IPS-15b (cell line): ENCODE results near the gene RSPH10B.
"Not testable (repeated sequence)": the region's sequence is repeated elsewhere in the genome, so short reads cannot be mapped to it uniquely, and the experiment has no call there.

Experiments used
- H3K27me3 ChIP-seq: one replicate; pipeline ENCODE4 v1.6.1; 2013; ENCODE audit warnings: low read length; ENCODE audit not compliant: control insufficient read depth, insufficient read depth
- H3K36me3 ChIP-seq: one replicate; pipeline ENCODE4 v1.6.1; 2013; ENCODE audit warnings: low read length; ENCODE audit not compliant: control insufficient read depth, insufficient read depth
- H3K4me1 ChIP-seq: one replicate; pipeline ENCODE4 v1.6.1; 2013; ENCODE audit warnings: mild to moderate bottlenecking, low read length; ENCODE audit not compliant: control insufficient read depth, insufficient read depth
- H3K4me3 ChIP-seq: one replicate; pipeline ENCODE4 v1.5.1; 2013; ENCODE audit warnings: low read depth, low read length
- H3K9ac ChIP-seq: one replicate; pipeline ENCODE4 v1.6.1; 2013; ENCODE audit warnings: low read depth, mild to moderate bottlenecking, low read length
- H3K9me3 ChIP-seq: one replicate; pipeline ENCODE4 v1.6.1; 2013; ENCODE audit warnings: mild to moderate bottlenecking, low read length; ENCODE audit not compliant: control insufficient read depth, insufficient read depth

The RSPH10B gene

GRCh38 chr7:5970347-5970911 lies at the start of gene RSPH10B:
RSPH10B (minus strand) TSS chr7:5970689; CDS start chr7:5967116, 3,573 bp downstream.
- H3K36me3 ChIP-seq, H3K4me3 ChIP-seq, H3K27me3 ChIP-seq: not testable (repeated sequence)

GRCh38 chr7:6016653-6016966 lies 46.1 kb upstream of the RSPH10B start:
- H3K36me3 ChIP-seq = peaks cover 35% of the 10 kb centered on the region

More at GRCh38 chr7:5970347-5970911, at the start of gene RSPH10B:
- not testable (repeated sequence) for H3K9me3 ChIP-seq, H3K4me1 ChIP-seq, H3K9ac ChIP-seq

GRCh38 chr7:6015917-6016652 lies 45.6 kb upstream of the RSPH10B start:
- Histone ChIP-seq H3K9me3 (no peaks in the 10 kb centered on the region), H3K36me3 (peaks cover 34% of the 10 kb centered on the region)

More at GRCh38 chr7:6016653-6016966, 46.1 kb upstream of the RSPH10B start:
- H3K4me1 ChIP-seq = no peaks in the 10 kb centered on the region
- no peak overlapping the region for H3K4me3 ChIP-seq
- H3K9ac ChIP-seq = no peak overlapping the region
- H3K27me3 ChIP-seq = no peaks in the 10 kb centered on the region
- H3K9me3 ChIP-seq = no peaks in the 10 kb centered on the region

DNA sequence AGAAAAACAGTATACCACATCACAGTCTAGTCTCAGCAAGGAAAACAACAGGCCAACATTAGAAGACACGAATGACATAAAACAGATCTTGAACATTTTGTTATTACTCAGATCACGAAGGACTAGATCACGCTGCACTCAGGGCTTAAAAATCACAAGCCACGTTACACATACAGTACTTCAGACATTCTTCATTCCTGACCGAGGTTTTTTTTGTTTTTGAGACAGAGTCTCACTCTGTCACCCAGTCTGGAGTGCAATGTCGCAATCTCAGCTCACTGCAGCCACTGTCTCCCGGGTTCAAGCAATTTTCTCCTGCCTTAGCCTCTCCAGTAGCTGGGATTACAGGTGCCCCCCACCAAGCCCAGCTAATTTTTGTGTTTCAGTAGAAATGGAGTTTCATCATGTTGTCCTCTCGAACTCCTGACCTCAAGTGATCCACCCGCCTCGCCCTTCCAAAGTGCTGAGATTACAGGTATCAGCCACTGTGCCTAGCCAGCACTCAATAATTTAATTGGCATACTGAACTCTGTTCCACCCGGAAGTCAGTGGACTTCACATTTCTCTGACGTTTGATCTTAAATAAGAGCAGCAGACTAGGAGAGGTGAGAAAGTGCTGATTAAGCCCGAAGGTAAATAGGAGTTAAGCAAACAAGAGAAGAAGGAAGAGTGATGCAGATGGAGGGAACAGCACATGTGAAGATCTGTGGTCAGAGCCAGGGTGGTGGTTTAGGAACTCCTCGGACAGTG lies 42.0 kb upstream of the RSPH10B start:
- no peak overlapping the region for H3K4me3 ChIP-seq
- H3K9ac ChIP-seq = no peak overlapping the region
- H3K27me3 ChIP-seq = no peaks in the 10 kb centered on the region
- H3K9me3 ChIP-seq = no peaks in the 10 kb centered on the region
- H3K36me3 ChIP-seq = peaks cover 21% of the 10 kb centered on the region
- no peaks in the 10 kb centered on the region for H3K4me1 ChIP-seq

More at GRCh38 chr7:6015917-6016652, 45.6 kb upstream of the RSPH10B start:
- Histone ChIP-seq H3K4me1 (no peaks in the 10 kb centered on the region), H3K4me3 (no peak overlapping the region), H3K27me3 (no peaks in the 10 kb centered on the region), H3K9ac (no peak overlapping the region)

DNA sequence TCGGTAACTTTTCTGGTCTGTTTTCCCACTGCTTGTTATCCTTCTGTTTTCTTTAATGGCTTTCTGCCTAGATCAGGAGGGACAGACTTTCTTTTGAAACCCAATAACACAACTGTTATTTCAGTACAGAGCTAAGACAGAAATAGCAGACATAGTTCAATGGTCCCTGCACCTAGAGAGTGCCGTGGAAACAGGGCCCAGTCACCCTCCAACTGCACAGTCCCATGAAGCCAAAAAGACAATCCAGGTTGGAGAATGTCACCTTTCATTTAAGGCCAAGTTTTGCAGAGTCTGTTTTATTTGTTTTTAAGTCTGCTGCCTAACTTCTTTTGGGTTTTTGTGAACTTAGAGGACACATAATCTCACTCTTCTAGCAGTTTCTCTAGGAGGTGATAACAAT lies 41.1 kb upstream of the RSPH10B start:
- Histone ChIP-seq H3K4me1 (no peaks in the 10 kb centered on the region), H3K9ac (no peak overlapping the region), H3K27me3 (no peaks in the 10 kb centered on the region), H3K4me3 (no peak overlapping the region), H3K9me3 (no peaks in the 10 kb centered on the region), H3K36me3 (peaks cover 16% of the 10 kb centered on the region)

GRCh38 chr7:6010370-6010769 lies 39.9 kb upstream of the RSPH10B start:
- not testable (repeated sequence) for H3K9ac ChIP-seq, H3K4me1 ChIP-seq, H3K36me3 ChIP-seq, H3K9me3 ChIP-seq, H3K27me3 ChIP-seq
- peak overlapping the region; percentile 85 for H3K4me3 ChIP-seq

- Histone ChIP-seq H3K4me1 (no peaks in the 10 kb centered on the region), H3K27me3 (no peaks in the 10 kb centered on the region), H3K36me3 (peaks cover 9% of the 10 kb centered on the region)
Measured at GRCh38 chr7:6008668-6009611, 38.5 kb upstream of the RSPH10B start, which contains the start of the genes AIMP2 and PMS2. AIMP2 (plus strand) TSS chr7:6009272; CDS start chr7:6009364, 92 bp downstream. PMS2 (minus strand) TSS chr7:6009049; CDS start chr7:6009019, 30 bp downstream.

GRCh38 chr7:6007835-6008590 lies 37.5 kb upstream of the RSPH10B start:
- H3K27me3 ChIP-seq, H3K36me3 ChIP-seq, H3K9me3 ChIP-seq, H3K4me1 ChIP-seq: not testable (repeated sequence)
- peak overlapping the region; percentile 91 for H3K9ac ChIP-seq
- H3K4me3 ChIP-seq = peak overlapping the region; percentile 85

More at GRCh38 chr7:6008668-6009611, 38.5 kb upstream of the RSPH10B start, which contains the start of the genes AIMP2 and PMS2:
- Histone ChIP-seq H3K9ac (peak within 1 kb of the TSS; percentile 91), H3K4me3 (peak within 1 kb of the TSS; percentile 85), H3K9me3 (no peaks in the 10 kb centered on the region)

DNA sequence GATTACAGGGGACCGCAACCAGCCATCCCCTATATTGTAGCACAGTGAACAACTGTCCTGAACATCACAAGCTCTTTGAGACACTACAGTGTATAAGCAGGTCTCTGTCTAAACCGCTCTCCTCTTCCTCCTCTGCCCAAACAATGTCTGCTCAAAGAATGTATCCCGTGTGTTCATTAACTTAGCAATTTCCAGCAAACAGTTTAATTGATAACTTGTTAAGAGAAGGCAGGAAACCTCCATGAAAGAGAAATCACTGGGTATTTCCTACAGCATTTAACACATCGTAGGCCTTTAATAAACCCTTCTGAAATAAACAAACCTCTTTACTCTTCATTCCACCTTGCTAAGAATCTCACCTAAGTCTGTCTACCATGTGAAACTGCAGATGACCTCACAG lies 36.9 kb upstream of the RSPH10B start:
- Histone ChIP-seq H3K36me3 (peaks cover 6% of the 10 kb centered on the region), H3K27me3 (no peaks in the 10 kb centered on the region), H3K9me3 (no peaks in the 10 kb centered on the region), H3K4me3 (no peak overlapping the region), H3K9ac (no peak overlapping the region), H3K4me1 (no peaks in the 10 kb centered on the region)

DNA sequence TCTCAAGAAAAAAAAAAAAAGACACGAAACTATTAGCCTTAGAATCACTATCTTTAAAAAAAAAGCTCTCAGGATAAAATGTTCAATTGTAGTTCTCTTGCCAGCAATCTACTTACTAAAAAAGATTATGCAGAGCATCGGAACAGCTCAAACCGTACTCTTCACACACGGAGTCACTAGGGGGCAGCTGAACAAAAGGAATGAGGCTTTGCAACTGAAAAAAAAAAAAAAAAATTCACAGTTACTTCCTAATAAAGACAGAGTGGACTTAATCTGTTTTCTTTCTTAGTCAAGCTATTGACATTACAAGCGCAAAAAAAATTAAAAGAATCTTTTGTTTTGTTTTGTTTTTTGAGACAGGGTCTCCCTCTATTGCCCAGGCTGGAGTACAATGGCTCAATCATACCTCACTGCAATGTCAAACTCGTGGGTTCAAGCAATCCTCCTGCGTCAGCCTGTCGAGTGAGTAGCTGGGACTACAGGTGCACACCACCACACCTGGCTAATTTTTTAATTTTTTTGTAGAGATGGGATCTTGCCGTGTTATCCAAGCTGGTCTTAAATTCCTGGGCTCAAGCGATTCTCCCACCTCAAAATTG lies 26.8 kb upstream of the RSPH10B start:
- Histone ChIP-seq H3K4me3 (no peak overlapping the region), H3K9ac (no peak overlapping the region), H3K27me3 (no peaks in the 10 kb centered on the region), H3K4me1 (no peaks in the 10 kb centered on the region), H3K36me3 (peaks cover 7% of the 10 kb centered on the region), H3K9me3 (no peaks in the 10 kb centered on the region)
